ENCODE data around the gene PDCD4. TPM values are rescaled to one million over a fixed set of nuclear protein-coding genes. Genes with fewer than 3 reads are reported as not detected.

Gene PDCD4
- total and polyA plus RNA-seq, 10 of the 15 experiments (the other 5 are each of a cell fraction or from before 2014, with no cell fraction given), result 101 to 372 (median 171) TPM

- TF ChIP-seq BHLHE40 (IDR thresholded peaks at IDR 0.05; ENCODE audit: borderline replicate concordance in 1 of 2, low read depth in 2 of 2, low read length in 1 of 2), result no peak
- no peak for TF ChIP-seq SKIL (IDR thresholded peaks at IDR 0.05; ENCODE audit: low read depth, poor library complexity, severe bottlenecking)
Observed at GRCh38 chr10:110852255-110852896, 19.4 kb upstream of the PDCD4 start (continued).

GRCh38 chr10:110852947-110853346 is 18.8 kb upstream of the PDCD4 start:
- Histone ChIP-seq H3K27ac (ENCODE audit: control insufficient read depth, insufficient read depth) (peak overlapping the region; percentile 39), H3K4me3 (no peak overlapping the region), H4K20me1 (ENCODE audit: control insufficient read depth, insufficient read depth) (no peaks in the 10 kb centered on the region), H3K4me2 (ENCODE audit: control insufficient read depth, insufficient read depth) (peak overlapping the region; percentile 49), H3K27me3 (replicated peaks in 1 of 2; ENCODE audit: control insufficient read depth in 2 of 2, insufficient read depth in 2 of 2, low read length in 1 of 2) (no peaks in the 10 kb centered on the region), H3K36me3 (ENCODE audit: control insufficient read depth in 2 of 2, insufficient read depth in 2 of 2, low read length in 1 of 2) (no peaks in the 10 kb centered on the region), H3K4me1 (ENCODE audit: control insufficient read depth, insufficient read depth, low read length) (peaks cover 58% of the 10 kb centered on the region), H2AFZ (ENCODE audit: control insufficient read depth, low read depth, low read length) (peak overlapping the region; percentile 56), H3K9ac (ENCODE audit: control insufficient read depth, insufficient read depth, low read length) (no peak overlapping the region), H3K9me3 (replicated peaks; ENCODE audit: control insufficient read depth, insufficient read depth, low read length) (peaks cover 2% of the 10 kb centered on the region; the same call in 1 of the 3 replicates), H3K79me2 (ENCODE audit: control insufficient read depth, insufficient read depth, low read length) (no peaks in the 10 kb centered on the region)
- intact Hi-C loops (cut with micrococcal nuclease; ENCODE audit: unreplicated experiment), result no loop called here
- ChIA-PET RAD21 (ENCODE audit: unreplicated experiment) (interaction anchor here (1.1 to 5.9 kb wide), 10 partner anchors 8 to 66 kb away, joined by 3 to 50 read pairs (median 7); partner anchors contain the start of genes BBIP1 and PDCD4), SMC1A (ENCODE audit: uncharacterized antibody, unreplicated experiment) (interaction anchor here (1.0 to 6.2 kb wide), 11 partner anchors 8 to 109 kb away, joined by 3 to 86 read pairs (median 7); partner anchors contain the start of gene PDCD4), CTCF (interaction anchor here (0.7 to 4.1 kb wide), 10 partner anchors 9 to 49 kb away, joined by 3 to 27 read pairs (median 5); partner anchors contain the start of gene PDCD4), POLR2A (interaction anchor here (1.3 to 6.2 kb wide), 9 partner anchors 8 to 49 kb away, joined by 3 to 43 read pairs (median 8); partner anchors contain the start of gene PDCD4)
- BruUV-seq (replicated peaks), result no TSS peak
- DNase-seq (ENCODE audit: low read depth, low spot score), result no peak
- in situ Hi-C loops (cut with MboI), result no loop called here
- 91% methylated on average over 4 of the region's 4 CpGs for WGBS (ENCODE audit: insufficient coverage, insufficient replicate concordance, low lambda C conversion rate, missing lambda C conversion rate)
- ATAC-seq, result no peak
- no peak for FAIRE-seq
- TF ChIP-seq RAD21 (IDR thresholded peaks at IDR 0.05; ENCODE audit: insufficient read depth, low read depth, low read length) (no peak), JUNB (IDR thresholded peaks at IDR 0.05) (no peak), E2F4 (IDR thresholded peaks at IDR 0.05; ENCODE audit: low read depth, low read length) (no peak), STAT3 (IDR thresholded peaks at IDR 0.05; ENCODE audit: low read depth, low read length) (no peak), ZBTB40 (IDR thresholded peaks at IDR 0.05; ENCODE audit: borderline replicate concordance) (no peak), PKNOX1 (IDR thresholded peaks at IDR 0.05) (no peak), RUNX3 (IDR thresholded peaks at IDR 0.05; ENCODE audit: low read length) (no peak), MEF2B (IDR thresholded peaks at IDR 0.05; ENCODE audit: partially characterized antibody, poor library complexity, severe bottlenecking) (no peak), NR2C2 (IDR thresholded peaks at IDR 0.05; ENCODE audit: borderline replicate concordance, control insufficient read depth, insufficient read length, low read depth) (no peak), CBX3 (IDR thresholded peaks at IDR 0.05; ENCODE audit: borderline replicate concordance, low read depth) (no peak)

All from GM12878 (cell line).